ENCODE data around the gene PLEKHA6. TPM values are rescaled to one million over a fixed set of nuclear protein-coding genes. Genes with fewer than 3 reads are reported as not detected.

The PLEKHA6 gene
- total RNA-seq, 4 donors from 2014 or later = 8.7 to 17.8 (median 11.4) TPM

- TF ChIP-seq, protein P1, sequence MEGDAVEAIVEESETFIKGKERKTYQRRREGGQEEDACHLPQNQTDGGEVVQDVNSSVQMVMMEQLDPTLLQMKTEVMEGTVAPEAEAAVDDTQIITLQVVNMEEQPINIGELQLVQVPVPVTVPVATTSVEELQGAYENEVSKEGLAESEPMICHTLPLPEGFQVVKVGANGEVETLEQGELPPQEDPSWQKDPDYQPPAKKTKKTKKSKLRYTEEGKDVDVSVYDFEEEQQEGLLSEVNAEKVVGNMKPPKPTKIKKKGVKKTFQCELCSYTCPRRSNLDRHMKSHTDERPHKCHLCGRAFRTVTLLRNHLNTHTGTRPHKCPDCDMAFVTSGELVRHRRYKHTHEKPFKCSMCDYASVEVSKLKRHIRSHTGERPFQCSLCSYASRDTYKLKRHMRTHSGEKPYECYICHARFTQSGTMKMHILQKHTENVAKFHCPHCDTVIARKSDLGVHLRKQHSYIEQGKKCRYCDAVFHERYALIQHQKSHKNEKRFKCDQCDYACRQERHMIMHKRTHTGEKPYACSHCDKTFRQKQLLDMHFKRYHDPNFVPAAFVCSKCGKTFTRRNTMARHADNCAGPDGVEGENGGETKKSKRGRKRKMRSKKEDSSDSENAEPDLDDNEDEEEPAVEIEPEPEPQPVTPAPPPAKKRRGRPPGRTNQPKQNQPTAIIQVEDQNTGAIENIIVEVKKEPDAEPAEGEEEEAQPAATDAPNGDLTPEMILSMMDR (IDR thresholded peaks at IDR 0.05) = no peak
- no peak for TF ChIP-seq POLR2A (IDR thresholded peaks at IDR 0.05)
- TF ChIP-seq POLR2AphosphoS5 (IDR thresholded peaks at IDR 0.05) = no peak
- no peak for TF ChIP-seq EP300 (IDR thresholded peaks at IDR 0.05)
- Histone ChIP-seq H3K9me3 (no peaks in the 10 kb centered on the region), H3K27me3 (peaks cover 64% of the 10 kb centered on the region), H3K4me3 (peak overlapping the region in 1 of 2 donors; percentile 53), H3K36me3 (no peaks in the 10 kb centered on the region), H3K27ac (no peak overlapping the region), H3K4me1 (peaks cover 0 to 19% (median 6%) of the 10 kb centered on the region in 3 donors)
- ATAC-seq = no peak
- 70 to 74% methylated on average over 6 to 8 of the region's 28 CpGs for WGBS, 2 donors (ENCODE audit: low coverage in 1 of 2)
Observed at GRCh38 chr1:204376919-204377799, 17.4 kb upstream of the PLEKHA6 start.

DNA sequence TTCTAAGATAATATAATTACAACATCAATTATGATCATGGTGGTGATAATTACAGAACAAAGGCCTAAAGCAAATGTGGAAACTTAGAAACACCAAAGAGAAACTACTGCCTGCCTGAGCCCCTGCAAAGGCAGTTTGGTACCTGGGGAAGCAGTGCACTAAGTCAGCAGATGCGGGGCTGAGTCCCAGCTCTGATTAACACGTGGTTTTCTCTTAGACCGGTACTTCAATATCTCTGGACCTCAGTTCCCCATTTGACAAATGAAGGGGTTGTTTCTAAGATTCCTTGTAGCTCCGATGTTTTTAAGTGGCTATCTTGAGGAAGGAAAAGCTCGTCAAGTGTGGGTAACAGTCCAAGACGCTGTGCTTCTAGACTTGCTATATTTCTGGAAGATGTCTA lies 16.7 kb upstream of the PLEKHA6 start:
- TF ChIP-seq EP300 (IDR thresholded peaks at IDR 0.05) = no peak
- TF ChIP-seq, protein P1 (IDR thresholded peaks at IDR 0.05) = no peak
- TF ChIP-seq POLR2AphosphoS5 (IDR thresholded peaks at IDR 0.05) = no peak
- TF ChIP-seq POLR2A (IDR thresholded peaks at IDR 0.05) = no peak
- 78 to 92% methylated on average over 6 of the region's 6 CpGs for WGBS, 2 donors (ENCODE audit: low coverage in 1 of 2)
- no peak for ATAC-seq
- Histone ChIP-seq H3K4me1 (peaks cover 0 to 19% (median 6%) of the 10 kb centered on the region in 3 donors), H3K4me3 (no peak overlapping the region), H3K27me3 (peaks cover 64% of the 10 kb centered on the region), H3K9me3 (no peaks in the 10 kb centered on the region), H3K27ac (no peak overlapping the region), H3K36me3 (no peaks in the 10 kb centered on the region)

DNA sequence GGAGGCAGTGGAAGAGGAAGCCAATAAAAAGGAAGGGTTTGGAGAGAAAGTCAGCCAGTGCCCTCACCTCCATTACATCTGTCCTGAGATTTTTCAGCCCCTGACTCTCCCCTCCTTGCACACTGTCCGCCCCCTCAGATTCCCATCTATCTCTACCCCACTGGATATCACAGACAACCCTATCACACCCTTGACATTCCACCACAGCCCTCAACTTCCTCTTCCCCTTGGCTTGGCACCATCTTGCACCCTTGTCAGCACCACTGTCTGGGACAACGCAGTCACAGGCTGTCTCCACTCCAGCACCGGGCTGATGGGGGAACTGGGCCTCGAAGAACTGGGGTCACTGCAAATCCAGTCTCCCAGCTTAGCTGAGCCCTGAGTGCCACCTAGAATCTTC lies 14.2 kb upstream of the PLEKHA6 start:
- WGBS, 2 donors (ENCODE audit: low coverage in 1 of 2) = 85 to 100% methylated on average over 1 to 4 of the region's 4 CpGs
- Histone ChIP-seq H3K27me3 (peaks cover 81% of the 10 kb centered on the region), H3K36me3 (no peaks in the 10 kb centered on the region), H3K4me3 (no peak overlapping the region), H3K4me1 (peaks cover 0 to 26% (median 6%) of the 10 kb centered on the region in 3 donors), H3K9me3 (no peaks in the 10 kb centered on the region), H3K27ac (no peak overlapping the region)
- TF ChIP-seq, protein P1 (IDR thresholded peaks at IDR 0.05) = no peak
- TF ChIP-seq EP300 (IDR thresholded peaks at IDR 0.05) (no peak), POLR2A (IDR thresholded peaks at IDR 0.05) (no peak), POLR2AphosphoS5 (IDR thresholded peaks at IDR 0.05) (no peak)
- no peak for ATAC-seq

GRCh38 chr1:204370176-204370575 lies 10.4 kb upstream of the PLEKHA6 start:
- TF ChIP-seq, protein P1 (IDR thresholded peaks at IDR 0.05) = no peak
- TF ChIP-seq POLR2A (IDR thresholded peaks at IDR 0.05) (no peak), POLR2AphosphoS5 (IDR thresholded peaks at IDR 0.05) (no peak), EP300 (IDR thresholded peaks at IDR 0.05) (no peak)
- Histone ChIP-seq H3K36me3 (no peaks in the 10 kb centered on the region), H3K4me3 (no peak overlapping the region), H3K4me1 (peaks cover 0 to 8% (median 0%) of the 10 kb centered on the region in 3 donors), H3K27ac (no peak overlapping the region), H3K9me3 (no peaks in the 10 kb centered on the region), H3K27me3 (peaks cover 68% of the 10 kb centered on the region)
- WGBS, 2 donors (ENCODE audit: low coverage in 1 of 2) = 80 to 84% methylated on average over 1 to 10 of the region's 10 CpGs
- no peak for ATAC-seq
